Erythroblast (primary cell): ENCODE measurements around the gene DNAH9.

ENCODE experiments used
- GATA1 ChIP-seq: IDR thresholded peaks from 2 replicates; pipeline ENCODE4 v1.6.1; 2011; ENCODE audit warnings: low read depth, mild to moderate bottlenecking, control low read depth, low read length, moderate library complexity
- POLR2A ChIP-seq: IDR thresholded peaks from 2 replicates; pipeline ENCODE4 v1.6.1; 2011; ENCODE audit warnings: mild to moderate bottlenecking, low read length

- TF ChIP-seq POLR2A: no peak
- TF ChIP-seq GATA1: no peak
Measured at GRCh38 chr17:11558681-11559234, 39.5 kb upstream of the DNAH9 start.
